ENCODE results near the gene SPCS1.

SPCS1 gene

GRCh38 chr3:52707585-52707984, 1.7 kb downstream of the SPCS1 start:
- no peak for TF ChIP-seq TCF4 (CRISPR knock-in tag; IDR thresholded peaks at IDR 0.05; ENCODE audit: borderline replicate concordance)
- no peak for TF ChIP-seq TSHZ2 (CRISPR knock-in tag; IDR thresholded peaks at IDR 0.05)
- no peak for TF ChIP-seq BACH2 (CRISPR knock-in tag; IDR thresholded peaks at IDR 0.05; ENCODE audit: borderline replicate concordance)
- TF ChIP-seq CSDC2 (CRISPR knock-in tag; IDR thresholded peaks at IDR 0.05) = no peak
- TF ChIP-seq ZNF70 (CRISPR knock-in tag; IDR thresholded peaks at IDR 0.05) = no peak
- no peak for TF ChIP-seq GLIS3 (CRISPR knock-in tag; IDR thresholded peaks at IDR 0.05)
- no peak for TF ChIP-seq OSR1 (CRISPR knock-in tag; IDR thresholded peaks at IDR 0.05)
- no peak for ATAC-seq

- no peak for ATAC-seq
- no peak for TF ChIP-seq CREB5 (CRISPR knock-in tag; IDR thresholded peaks at IDR 0.05; ENCODE audit: low read depth)
These were observed 4.6 kb downstream of the SPCS1 start for GRCh38 chr3:52710512-52710911.

GRCh38 chr3:52712291-52713212, 6.6 kb downstream of the SPCS1 start:
- no peak for ATAC-seq
- TF ChIP-seq CSRNP3 (CRISPR knock-in tag; IDR thresholded peaks at IDR 0.05) = no peak

- ATAC-seq = peak; percentile 37; the same call in 1 of the 3 replicates
- TF ChIP-seq CSDC2 (CRISPR knock-in tag; IDR thresholded peaks at IDR 0.05) (no peak), OSR1 (CRISPR knock-in tag; IDR thresholded peaks at IDR 0.05) (no peak), ARNTL (CRISPR knock-in tag; IDR thresholded peaks at IDR 0.05; ENCODE audit: borderline replicate concordance, low read depth) (no peak), POU6F1 (CRISPR knock-in tag; IDR thresholded peaks at IDR 0.05; ENCODE audit: borderline replicate concordance, low read depth) (no peak), CSRNP3 (CRISPR knock-in tag; IDR thresholded peaks at IDR 0.05) (no peak), ZFP3 (CRISPR knock-in tag; IDR thresholded peaks at IDR 0.05) (no peak), PPARA (CRISPR knock-in tag; IDR thresholded peaks at IDR 0.05; ENCODE audit: borderline replicate concordance) (no peak), ZNF565 (CRISPR knock-in tag; conservative IDR thresholded peaks at IDR 0.05; ENCODE audit: low read depth) (no peak), ISL1 (CRISPR knock-in tag; IDR thresholded peaks at IDR 0.05) (no peak), TSHZ2 (CRISPR knock-in tag; IDR thresholded peaks at IDR 0.05) (no peak), ZNF8 (CRISPR knock-in tag; IDR thresholded peaks at IDR 0.05) (no peak), RARB (CRISPR knock-in tag; IDR thresholded peaks at IDR 0.05) (no peak), TCF4 (CRISPR knock-in tag; IDR thresholded peaks at IDR 0.05; ENCODE audit: borderline replicate concordance) (no peak), ZC3H10 (CRISPR knock-in tag; IDR thresholded peaks at IDR 0.05) (no peak), CREB5 (CRISPR knock-in tag; IDR thresholded peaks at IDR 0.05; ENCODE audit: low read depth) (no peak)
These were observed 8.7 kb downstream of the SPCS1 start for GRCh38 chr3:52714335-52715302.
